HEK293T (cell line): ENCODE data around the gene CAT.

Experiments
- ELF4 ChIP-seq: fragments of 450-650 bp; IDR thresholded peaks from 2 replicates; pipeline ENCODE4 v1.6.1; 2017; ENCODE audit warnings: antibody characterized with exemption
- FOXA1 ChIP-seq: fragments of 450-650 bp; IDR thresholded peaks from 2 replicates; pipeline ENCODE4 v1.6.1; 2016; ENCODE audit warnings: mild to moderate bottlenecking
- FOXM1 ChIP-seq: fragments of 450-650 bp; IDR thresholded peaks from 2 replicates; pipeline ENCODE4 v1.6.1; 2017; ENCODE audit warnings: mild to moderate bottlenecking, borderline replicate concordance
- HDGF ChIP-seq: fragments of 450-650 bp; IDR thresholded peaks from 2 replicates; pipeline ENCODE4 v1.6.1; 2017; ENCODE audit warnings: antibody characterized with exemption, borderline replicate concordance
- LEF1 ChIP-seq: fragments of 450-650 bp; IDR thresholded peaks from 2 replicates; pipeline ENCODE4 v1.6.1; 2017; ENCODE audit warnings: mild to moderate bottlenecking, borderline replicate concordance
- SP1 ChIP-seq: fragments of 450-650 bp; IDR thresholded peaks from 2 replicates; pipeline ENCODE4 v1.6.1; 2017
- SUZ12 ChIP-seq: fragments of 450-650 bp; IDR thresholded peaks from 2 replicates; pipeline ENCODE4 v1.6.1; 2016; ENCODE audit warnings: mild to moderate bottlenecking
- TARDBP ChIP-seq: fragments of 450-650 bp; IDR thresholded peaks from 2 replicates; pipeline ENCODE4 v1.6.1; 2016
- ZNF384 ChIP-seq: fragments of 450-650 bp; IDR thresholded peaks from 2 replicates; pipeline ENCODE4 v1.6.1; 2016
- TF ChIP-seq, protein P1 (sequence below): fragments of 450-650 bp; IDR thresholded peaks from 2 replicates; pipeline ENCODE4 v1.6.1; 2016

DNA sequence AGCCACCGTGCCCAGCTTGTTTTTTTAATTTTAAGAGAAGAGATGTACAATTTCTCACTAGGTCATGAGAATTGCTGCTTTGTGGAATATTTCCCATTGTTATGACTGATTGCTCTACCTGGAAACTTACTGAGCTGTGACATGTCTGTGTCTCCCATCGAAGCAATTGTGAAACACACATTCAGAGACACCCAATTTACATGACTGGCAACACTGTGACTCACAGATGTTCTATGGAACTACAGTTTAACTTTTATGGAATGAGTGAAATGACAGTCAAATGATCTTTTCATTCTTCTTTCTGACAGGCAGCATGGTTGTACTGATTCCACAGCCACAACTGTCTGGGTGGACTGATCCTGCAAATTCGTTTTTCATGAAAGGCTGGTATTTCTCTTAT lies 42.6 kb downstream of the CAT start:
- TF ChIP-seq HDGF (no peak), SUZ12 (no peak), SP1 (no peak), TARDBP (no peak), ZNF384 (no peak), FOXM1 (no peak), ELF4 (no peak), FOXA1 (no peak), LEF1 (no peak)
- TF ChIP-seq, protein P1, sequence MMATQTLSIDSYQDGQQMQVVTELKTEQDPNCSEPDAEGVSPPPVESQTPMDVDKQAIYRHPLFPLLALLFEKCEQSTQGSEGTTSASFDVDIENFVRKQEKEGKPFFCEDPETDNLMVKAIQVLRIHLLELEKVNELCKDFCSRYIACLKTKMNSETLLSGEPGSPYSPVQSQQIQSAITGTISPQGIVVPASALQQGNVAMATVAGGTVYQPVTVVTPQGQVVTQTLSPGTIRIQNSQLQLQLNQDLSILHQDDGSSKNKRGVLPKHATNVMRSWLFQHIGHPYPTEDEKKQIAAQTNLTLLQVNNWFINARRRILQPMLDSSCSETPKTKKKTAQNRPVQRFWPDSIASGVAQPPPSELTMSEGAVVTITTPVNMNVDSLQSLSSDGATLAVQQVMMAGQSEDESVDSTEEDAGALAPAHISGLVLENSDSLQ = no peak
